NCI-H345 (cell line): ENCODE measurements around the gene FOXS1.
"Not testable (repeated sequence)": the region's sequence is repeated elsewhere in the genome, so short reads cannot be mapped to it uniquely, and the experiment has no call there.

Experiments
- DNase-seq: peaks from one replicate; lab custom pipeline; 2025; lab: John Stamatoyannopoulos, UW

The FOXS1 gene

DNA sequence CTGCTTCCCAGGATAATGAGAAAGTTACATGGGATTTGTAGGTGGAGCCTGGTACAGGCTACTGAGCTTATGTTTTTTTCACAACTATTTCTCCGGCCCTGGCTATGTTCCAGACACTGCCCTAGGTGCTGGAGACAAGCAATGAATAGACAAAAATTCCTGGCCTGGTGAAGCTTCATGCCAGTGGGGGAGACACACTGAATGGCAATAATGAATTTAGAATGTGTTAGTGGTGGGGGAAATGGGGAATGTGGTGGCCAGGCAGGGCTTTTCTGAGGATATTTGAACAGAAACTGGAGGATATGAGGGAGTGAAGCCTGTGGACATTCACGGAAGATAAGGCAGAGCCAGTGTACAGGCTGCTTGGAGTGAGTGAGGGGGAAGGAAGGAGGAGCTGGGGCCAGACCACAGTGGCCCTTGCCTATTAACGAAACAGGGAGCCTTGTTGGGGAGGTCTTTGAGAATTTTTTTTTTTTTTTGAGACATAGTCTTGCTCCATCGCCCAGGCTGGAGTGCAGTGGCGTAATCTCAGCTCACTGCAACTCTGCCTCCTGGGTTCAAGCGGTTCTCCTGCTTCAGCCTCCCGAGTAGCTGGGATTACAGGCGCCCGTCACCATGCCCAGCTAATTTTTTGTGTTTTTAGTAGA lies 6.6 kb downstream of the FOXS1 start:
- DNase-seq = no peak

DNA sequence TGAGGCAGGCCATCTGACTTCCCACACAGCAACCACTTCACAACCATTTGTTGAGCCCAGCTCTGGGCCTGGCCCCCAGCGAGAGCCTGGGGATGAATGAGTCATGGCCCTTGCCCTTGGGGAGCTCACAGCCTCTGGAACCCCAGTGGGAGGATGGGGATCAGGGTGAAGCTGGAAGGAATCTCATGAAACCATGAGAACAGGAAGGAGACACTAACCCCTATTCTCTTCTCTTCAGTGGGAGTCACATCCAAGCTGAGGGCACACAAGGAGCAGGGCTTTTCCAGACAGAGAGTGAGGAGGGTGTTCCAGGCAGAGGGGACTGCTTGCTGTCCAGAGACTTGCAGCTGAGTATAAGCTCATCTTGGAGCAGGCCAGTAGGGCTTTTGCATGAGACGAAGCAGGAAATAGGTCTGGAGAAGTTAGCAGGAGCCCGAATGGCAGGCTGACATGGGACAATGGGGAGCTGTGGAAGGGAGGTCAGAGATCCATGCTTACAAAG lies 7.5 kb downstream of the FOXS1 start:
- no peak for DNase-seq

DNA sequence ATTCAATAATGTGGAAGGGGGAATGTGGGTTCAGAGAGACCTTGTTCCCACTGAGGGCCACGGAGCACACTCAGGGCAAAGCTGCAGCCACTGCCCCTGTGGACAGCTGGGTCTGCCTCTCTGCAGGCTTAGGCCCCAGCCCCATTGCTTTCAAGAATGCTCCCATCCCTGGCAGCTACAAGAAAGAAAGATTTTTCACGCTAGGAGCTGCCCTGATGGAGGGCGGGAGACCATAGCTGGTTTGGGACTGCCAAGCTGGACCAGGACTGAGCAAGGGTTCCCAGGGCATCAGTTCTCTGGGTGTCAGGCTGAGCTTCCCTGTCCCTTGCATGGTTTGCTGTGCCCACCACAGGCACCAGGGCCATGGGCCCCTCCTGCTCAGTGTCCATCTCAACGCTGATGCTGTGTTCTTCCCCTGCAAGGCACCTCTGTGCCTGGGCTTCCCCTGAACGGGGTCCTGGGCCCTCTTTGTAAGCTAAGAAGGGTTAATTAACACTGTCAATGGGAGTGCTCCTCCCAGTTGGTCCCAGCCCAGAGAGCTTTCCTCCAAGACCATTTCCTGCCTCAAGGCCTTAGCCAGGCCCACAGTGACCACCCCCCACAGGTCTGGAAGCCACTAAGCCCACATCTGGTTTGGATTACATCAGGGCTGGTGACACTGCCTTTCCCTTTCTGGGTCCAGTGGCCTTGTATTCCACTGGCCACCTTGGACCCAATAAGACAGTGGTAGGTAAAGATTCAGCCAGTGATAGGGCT lies 8.4 kb downstream of the FOXS1 start:
- DNase-seq = no peak

DNA sequence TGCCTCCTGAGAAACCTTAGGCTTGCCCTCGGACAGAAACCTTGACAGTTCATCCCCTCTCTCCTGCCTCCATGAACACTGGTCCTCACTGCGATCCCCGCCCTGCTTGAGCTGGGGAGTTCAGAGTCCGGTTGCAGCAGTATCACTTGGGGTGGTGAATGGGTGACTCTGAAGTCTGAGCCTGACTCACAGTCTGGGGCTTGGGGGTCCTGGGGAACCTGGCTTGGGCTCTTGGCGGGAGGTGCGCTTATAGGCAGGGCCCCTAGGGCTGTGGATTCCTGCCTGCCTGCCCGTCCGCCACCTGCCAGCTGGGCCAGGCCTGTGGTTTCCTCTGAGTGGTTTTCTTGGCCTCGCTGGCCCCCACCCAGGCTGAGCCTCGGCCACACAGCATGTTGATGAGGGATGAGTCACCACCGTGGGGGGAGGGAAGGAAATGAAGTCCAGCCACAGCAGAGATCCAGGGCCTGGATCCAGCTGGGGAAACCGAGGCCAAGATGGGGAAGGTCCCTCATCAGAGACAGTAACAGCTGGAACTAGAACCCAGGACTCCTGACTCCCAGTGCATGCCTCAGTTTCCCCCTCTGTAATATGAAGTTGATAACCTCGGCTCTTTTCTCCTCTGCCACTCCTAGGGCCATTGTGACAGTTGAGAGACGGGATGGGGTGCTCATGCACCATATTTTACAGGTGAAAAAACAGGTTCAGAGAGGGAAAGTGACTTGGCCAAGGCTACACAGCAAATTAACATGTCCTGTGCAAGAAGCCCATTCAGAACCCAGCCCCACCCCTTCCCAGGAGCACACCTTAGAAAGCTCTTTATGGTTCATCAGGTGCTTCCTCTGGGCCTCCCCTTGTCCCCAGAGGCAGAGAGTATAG lies 9.2 kb downstream of the FOXS1 start:
- no peak for DNase-seq

DNA sequence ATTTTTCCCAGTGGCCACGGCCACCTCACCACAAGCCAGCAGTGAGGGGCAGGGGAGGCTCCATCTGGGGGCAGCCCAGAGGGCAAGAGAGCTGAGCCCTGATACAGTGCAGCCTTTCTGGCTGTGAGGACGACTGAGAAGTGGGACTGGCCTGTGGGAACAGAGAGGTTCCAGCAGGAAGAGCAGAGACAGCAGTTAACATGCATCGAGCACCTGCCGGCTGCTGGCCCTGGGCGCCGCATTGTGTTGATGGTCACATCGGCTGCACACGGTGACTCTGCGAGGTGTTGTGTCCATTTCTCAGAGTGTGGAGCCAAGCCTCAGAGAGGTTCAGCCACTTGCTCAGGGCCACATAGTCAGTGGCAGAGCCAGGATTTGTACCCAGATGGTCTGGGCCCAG lies 9.8 kb downstream of the FOXS1 start:
- DNase-seq = no peak

DNA sequence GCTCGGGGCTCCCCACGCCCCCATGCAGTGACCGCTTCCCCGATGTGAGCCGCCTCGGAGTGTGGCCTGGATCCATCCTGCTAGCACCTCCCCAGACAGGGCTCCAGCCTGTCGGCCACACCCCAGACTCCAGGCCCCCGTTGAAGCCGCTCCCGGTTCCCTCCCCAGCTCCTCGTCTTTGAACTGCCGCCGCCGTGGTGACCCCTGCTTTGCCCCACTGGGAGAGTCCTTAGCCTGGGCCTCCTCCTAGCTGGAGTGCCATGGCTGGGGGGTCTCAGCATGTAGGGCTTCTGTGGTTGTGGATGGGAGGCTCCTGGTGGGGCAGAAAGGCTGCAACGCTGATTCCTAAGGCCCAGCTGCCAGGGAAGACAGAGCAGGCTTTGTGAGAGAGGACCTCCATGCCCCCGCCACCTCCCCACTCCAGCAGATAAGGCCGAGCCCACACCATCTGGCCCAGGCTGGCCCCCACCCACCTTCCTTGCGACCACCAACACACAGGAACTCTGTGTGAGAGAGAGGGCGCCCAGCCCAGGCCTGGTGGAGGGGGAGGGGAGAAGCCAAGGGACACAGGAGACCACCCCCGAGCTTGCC lies 11.4 kb downstream of the FOXS1 start:
- DNase-seq = no peak

DNA sequence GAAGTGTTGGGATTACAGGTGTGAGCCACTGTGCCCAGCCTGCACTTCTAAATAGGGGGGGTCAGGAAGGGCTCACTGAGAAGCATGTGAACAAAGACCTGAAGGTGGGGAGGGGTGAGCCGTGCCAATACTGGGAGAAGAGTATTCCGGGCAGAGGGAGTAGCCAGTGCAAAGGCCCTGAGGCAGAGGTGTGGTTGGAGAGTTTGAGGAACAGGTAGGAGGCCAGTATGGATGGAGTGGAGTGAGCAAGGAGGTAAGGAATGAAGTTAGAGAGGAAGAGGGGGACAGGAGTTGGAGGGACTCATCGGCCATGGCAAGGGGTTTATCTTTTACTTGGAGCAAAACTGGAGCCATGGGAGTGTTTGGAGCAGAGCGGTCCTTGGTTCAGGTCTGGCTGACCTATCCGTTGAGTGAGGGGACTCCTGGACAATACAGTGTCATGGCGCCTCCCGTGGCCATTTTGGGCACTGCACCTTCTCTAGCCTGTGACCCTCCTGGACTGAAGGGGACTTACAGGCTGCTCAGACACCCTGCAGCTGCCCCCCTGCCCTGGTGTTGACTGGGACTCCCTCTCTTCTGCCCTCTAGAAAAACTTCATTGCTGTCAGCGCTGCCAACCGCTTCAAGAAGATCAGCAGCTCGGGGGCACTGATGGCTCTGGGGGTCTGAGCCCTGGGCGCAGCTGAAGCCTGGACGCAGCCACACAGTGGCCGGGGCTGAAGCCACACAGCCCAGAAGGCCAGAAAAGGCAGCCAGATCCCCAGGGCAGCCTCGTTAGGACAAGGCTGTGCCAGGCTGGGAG lies 12.1 kb downstream of the FOXS1 start:
- DNase-seq = peak; percentile 30

DNA sequence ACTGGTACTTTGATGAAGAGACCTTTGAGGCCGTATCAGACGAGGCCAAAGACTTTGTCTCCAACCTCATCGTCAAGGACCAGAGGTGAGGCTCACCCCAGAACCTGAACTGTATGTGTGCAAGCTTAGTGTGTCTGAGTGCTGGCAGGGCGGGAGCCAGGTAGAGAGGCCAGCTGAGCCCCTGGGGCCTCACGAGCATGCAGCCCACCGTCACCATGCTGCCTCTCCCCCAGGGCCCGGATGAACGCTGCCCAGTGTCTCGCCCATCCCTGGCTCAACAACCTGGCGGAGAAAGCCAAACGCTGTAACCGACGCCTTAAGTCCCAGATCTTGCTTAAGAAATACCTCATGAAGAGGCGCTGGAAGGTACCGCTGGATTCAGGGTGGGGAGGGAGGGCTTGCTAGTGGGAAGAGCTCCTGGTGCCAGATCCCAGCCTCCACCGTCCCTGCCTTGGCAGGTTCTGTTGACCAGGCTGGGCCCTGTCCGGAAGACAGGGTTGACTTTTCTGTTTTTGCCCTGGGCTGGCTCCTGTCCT lies 13.6 kb downstream of the FOXS1 start:
- DNase-seq = no peak

DNA sequence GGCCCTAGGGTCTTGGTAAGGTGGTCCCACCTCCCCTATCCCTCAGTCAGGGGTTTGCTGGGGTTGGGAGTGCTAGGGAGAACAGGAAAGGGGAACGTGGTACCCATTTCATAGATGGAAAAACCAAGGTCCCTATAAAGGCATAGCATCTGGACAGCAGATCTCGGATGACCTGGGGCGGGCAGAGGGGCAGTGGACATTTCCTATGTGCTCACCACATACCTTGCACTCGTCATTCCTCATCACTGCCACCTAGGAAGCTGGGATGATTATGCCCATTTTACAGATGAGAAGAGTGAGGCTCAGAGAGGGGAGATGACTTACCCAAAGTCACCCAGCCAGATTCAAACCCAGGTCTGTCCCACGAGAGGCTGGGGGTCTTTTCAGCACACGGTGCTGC lies 14.2 kb downstream of the FOXS1 start:
- DNase-seq = no peak

DNA sequence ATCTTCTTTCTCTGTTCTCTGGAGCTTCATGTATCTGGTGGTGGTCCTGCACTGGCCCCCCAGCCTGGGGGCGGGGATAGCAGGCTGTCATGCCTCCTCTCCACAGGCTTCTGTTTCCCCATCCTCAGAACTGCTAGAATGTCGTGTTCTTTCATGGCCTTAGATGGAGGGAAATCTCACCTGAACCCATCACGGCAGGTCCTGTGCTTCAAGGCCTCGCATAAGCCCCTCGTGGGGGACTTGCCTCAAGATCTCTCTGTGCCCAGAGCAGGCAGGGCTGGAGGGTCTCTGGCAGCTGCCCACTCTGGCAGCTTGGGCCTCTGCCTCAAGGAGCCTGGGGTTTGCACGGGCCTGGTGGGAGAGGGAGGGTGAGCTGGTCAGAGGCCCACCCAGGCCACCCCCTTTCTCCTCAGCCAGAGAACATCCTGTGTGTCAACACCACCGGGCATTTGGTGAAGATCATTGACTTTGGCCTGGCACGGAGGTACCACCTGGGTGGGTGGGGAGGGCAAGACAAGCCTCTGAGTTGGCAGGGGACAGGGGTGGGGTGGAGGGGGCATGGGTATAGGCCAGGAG lies 14.9 kb downstream of the FOXS1 start:
- DNase-seq = no peak

DNA sequence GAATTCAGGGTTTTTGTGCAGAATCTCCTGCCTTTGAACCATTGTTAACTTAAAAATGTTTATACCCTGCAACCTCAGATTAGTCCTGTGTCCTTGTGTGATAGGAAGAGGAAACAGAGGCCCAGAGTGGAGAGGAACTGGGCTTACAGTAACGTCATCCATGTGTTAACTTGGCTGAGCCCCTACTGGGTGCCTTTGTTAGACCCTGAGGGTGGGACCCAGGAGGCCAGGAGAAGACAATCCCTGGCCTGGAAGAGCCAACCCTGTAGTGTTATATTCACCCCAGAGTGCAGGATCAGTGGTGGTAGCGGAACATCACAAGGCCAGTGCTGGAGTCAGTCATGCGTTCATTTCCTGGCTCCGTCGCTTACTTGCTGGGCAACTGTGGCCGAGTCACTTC lies 15.7 kb downstream of the FOXS1 start:
- DNase-seq = no peak

DNA sequence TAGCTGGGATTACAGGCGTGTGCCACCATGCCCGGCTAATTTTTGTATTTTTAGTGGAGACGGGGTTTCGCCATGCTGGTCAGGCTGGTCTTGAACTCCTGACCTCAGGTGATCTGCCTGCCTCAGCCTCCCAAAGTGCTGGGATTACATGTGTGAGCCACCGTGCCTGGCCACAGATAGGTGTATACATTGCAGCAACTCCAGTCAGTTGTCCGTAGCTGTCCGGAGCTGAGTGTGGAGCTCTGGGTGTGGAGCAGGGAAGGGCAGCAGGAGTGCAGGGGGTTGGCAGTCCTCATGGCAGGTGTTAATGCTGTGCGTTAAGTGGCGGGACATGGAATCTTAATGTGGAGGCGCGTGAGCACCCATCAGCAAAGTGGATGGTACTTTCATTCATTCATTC lies 17.4 kb downstream of the FOXS1 start:
- DNase-seq = not testable (repeated sequence)

DNA sequence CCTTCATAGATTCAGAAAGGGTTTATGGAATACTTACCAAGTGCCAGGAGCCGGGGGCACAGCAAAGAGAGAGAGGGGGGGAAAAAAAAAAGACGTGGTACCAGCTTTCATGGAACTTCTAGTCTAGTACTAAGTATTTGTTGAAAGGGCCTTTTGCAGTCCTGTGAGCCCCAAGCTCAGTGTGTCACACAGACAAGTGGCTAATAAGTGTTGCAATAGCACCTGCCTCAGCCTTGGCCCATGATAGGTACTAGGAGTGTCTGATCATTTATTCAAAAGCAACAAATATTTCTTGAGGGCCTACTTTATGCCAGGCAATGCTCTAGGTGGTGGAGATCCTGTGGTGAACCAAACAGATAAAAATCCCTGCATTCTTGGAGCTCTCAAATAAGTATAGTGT lies 18.3 kb downstream of the FOXS1 start:
- no peak for DNase-seq

DNA sequence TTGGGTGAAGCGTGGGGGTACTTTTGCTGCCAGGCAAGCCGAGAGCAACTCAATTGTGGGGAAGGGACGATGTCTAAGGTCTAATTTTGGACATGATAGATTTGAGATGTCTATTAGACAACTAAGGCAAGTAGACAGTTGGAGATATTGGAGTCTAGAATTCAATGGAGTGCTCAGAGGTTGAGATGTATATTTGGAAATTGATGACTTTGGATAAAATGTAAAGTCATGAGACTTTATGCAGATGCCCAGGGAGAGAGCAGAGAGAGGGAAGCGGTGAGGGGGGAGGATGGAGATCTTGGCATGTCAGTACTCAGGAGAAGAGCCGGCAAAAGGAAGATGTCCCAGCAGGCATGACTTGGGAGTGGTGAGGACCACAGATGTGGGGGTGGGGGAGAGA lies 19.3 kb downstream of the FOXS1 start:
- no peak for DNase-seq

DNA sequence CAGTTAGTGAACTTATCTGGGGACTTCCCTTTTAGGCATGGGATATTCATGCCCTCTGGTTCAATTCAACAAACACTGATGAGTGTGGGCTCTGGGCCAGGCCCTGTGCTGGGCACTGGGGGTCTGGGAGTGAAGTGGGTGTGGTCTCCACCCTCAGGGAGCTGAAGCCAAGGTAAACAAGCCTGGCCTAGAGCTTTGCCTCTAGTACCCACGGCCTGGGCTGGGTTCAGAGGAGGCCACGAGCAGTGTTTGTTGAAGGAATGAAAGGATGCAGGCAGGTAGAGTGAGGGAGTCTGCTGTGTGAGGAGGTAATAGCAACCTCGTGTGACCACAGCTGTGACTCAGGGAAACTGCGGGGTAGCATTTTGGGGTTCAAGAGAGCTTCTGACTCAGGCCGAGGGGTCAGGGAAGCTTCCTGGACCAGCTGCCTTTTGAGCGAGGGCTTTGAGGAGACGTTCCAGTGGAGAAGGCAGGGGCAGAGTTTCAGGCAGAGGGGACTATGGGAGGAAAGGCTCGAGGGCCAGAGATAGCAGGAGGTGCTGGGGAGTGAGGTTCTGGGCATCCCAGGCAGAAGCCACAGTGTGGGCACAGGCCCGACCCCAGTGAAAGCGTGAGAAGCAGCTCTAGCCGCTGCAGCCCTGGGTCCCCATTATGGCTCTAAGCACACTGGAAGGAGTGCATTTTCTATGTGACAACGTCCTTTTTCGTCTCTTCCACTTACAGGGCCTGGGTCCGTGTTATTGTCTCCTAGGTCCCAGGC lies 20.7 kb downstream of the FOXS1 start:
- no peak for DNase-seq

DNA sequence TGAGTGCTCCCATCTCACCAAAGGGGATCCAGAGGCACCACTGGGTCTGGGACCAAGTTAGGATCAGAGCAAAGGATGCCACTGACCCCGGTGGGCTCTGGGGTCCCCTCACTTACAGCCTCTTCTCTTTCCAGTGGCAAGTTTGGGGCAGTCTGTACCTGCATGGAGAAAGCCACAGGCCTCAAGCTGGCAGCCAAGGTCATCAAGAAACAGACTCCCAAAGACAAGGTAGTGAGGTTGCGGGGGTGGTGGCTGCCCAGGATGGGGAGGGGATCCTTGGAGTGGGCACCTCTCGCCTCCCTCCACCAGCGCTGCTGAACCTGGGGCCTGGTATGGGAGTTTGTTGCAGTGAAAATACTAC lies 21.3 kb downstream of the FOXS1 start:
- DNase-seq = no peak

DNA sequence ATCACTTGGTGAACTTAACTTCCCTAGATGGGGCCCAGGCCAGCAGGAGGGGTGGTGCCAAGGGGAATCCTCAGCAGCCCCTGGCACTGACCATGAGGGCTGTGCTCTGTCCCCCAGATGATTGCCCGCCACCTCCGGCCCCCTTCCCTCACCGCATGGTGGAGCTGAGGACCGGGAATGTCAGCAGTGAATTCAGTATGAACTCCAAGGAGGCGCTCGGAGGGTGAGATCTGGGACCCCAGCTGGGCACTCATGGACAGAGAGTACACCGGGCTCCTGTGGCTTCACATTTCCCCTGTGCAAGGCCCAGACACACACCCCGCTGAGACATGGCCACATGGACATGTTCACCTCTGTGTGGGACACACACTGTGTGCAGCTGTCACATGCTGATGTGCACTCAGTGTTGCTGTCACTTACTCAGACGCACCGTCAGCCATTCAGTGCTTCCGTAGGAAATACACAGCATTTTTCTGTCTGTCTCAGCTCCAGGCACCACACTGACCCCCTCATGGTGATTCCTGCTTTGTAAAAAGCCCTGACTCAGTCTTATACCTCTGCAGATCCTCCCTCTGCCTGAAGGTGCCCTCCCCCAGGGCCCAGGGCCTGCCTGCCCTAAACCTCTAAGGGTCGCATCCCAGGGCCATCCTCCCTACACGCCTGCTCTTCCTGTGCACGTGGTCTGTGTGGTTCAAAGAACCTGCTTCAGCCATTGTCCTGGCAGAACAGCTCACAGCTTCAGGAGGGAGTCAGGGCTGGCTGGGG lies 21.9 kb downstream of the FOXS1 start:
- no peak for DNase-seq

DNA sequence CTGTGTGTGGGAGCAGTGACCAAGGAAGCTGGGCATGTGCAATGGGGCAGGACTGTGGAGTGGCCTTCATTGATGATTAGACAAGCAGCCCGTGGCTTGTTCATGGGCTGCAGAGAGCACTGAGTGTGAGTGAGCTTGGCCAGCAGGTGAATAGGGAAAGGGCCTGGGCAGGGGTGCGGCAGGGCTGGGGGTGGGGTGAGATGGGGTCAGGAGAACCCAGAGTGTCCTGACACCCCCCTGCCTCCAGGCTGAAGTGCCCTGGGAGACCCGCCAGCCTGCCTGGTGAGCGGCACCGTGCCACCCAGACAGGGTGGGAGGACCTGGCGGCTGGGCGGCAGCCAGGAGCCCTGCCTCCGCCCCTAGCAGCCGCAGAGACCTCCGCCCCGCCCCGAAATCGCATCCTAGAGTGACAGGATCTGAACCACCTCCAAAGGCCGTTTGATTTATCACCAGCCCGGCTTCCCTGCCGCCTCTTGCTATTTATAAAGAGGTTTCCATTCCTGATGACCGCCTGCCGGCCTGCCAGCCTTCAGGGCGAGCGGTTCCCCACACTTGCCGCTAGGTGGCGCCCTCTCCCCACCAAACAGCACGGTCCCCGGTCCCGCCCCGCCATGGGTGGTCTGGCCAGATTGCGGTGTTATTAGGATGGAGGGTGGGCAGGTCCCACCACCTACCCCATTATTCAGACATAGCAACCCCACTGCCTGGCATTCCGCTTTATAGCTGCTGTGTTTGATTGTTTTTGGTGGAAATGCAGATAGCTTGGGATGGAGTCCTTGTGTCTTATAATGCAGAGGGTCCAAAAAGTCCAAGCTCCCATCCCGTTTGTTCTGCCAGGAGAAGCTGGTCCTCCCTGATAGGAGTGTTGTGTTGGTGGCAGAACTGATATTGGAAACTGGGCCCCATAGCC lies 22.7 kb downstream of the FOXS1 start:
- DNase-seq = peak; percentile 79
